ENCODE results near the gene VWDE.

- TF ChIP-seq EZH2 (IDR thresholded peaks at IDR 0.05; ENCODE audit: borderline replicate concordance, insufficient read depth, low read depth, low read length, poor library complexity, severe bottlenecking), result no peak
- no peak for TF ChIP-seq CTCF (IDR thresholded peaks at IDR 0.05)
Measured at GRCh38 chr7:12320987-12321647, 82.5 kb downstream of the VWDE start.

Measured in B cell (primary cell).